ENCODE results near the gene MYG1. TPM values are rescaled to one million over a fixed set of nuclear protein-coding genes. Genes with fewer than 3 reads are reported as not detected.

MYG1 gene
- polyA plus RNA-seq, 4 donors = 42.4 to 87.0 (median 66.9) TPM

- H3K9me3 ChIP-seq (ENCODE audit: control insufficient read depth in 2 of 2, insufficient read depth in 1 of 2, low read depth in 1 of 2, low read length in 1 of 2) = no peaks in the 10 kb centered on the region
- H3K4me3 ChIP-seq (ENCODE audit: low read depth in 1 of 3, low read length in 3 of 3) = no peak overlapping the region
- H3K36me3 ChIP-seq (ENCODE audit: control insufficient read depth in 3 of 3, insufficient read depth in 2 of 3, low read depth in 1 of 3, low read length in 3 of 3) = peaks cover 0 to 38% (median 0%) of the 10 kb centered on the region in 3 donors
- FAIRE-seq = no peak
- peaks cover 0 to 7% (median 0%) of the 10 kb centered on the region in 3 donors for H3K4me1 ChIP-seq (ENCODE audit: control insufficient read depth in 3 of 3, insufficient read depth in 2 of 3, low read depth in 1 of 3, low read length in 2 of 3)
- H3K27ac ChIP-seq (ENCODE audit: low read depth in 1 of 3, low read length in 2 of 3) = no peak overlapping the region
- no peak for DNase-seq
- no peaks in the 10 kb centered on the region for H3K27me3 ChIP-seq (ENCODE audit: control insufficient read depth in 3 of 3, insufficient read depth in 3 of 3, low read length in 3 of 3)
- 95 to 96% (median 96%) methylated on average over 11 of the region's 11 CpGs for WGBS, 3 donors
These were observed 23.0 kb upstream of the MYG1 start for GRCh38 chr12:53276511-53276910.

DNA sequence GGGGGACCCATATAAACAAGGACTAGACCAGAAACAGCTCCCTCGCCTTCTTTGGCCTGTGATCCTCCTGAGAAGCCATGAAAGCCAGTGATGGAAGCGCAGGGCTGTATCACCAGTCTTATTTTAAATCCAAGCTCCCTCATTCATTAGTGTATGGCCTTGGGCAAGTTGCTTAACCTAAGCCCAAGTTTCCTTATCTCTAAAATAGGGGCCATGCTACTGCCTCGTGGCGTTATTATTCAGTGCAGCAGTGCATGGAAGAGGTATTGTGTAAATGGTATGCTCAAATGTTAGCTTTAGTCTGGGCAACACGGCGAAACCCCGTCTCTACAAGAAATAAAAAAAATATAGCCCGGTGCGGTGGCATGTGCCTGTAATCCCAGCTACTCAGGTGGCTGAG lies 21.5 kb upstream of the MYG1 start:
- Histone ChIP-seq H3K4me3 (ENCODE audit: low read depth in 1 of 3, low read length in 3 of 3) (no peak overlapping the region), H3K27ac (ENCODE audit: low read depth in 1 of 3, low read length in 2 of 3) (no peak overlapping the region), H3K27me3 (ENCODE audit: control insufficient read depth in 3 of 3, insufficient read depth in 3 of 3, low read length in 3 of 3) (no peaks in the 10 kb centered on the region), H3K4me1 (ENCODE audit: control insufficient read depth in 3 of 3, insufficient read depth in 2 of 3, low read depth in 1 of 3, low read length in 2 of 3) (peaks cover 0 to 7% (median 0%) of the 10 kb centered on the region in 3 donors), H3K9me3 (ENCODE audit: control insufficient read depth in 2 of 2, insufficient read depth in 1 of 2, low read depth in 1 of 2, low read length in 1 of 2) (no peaks in the 10 kb centered on the region), H3K36me3 (ENCODE audit: control insufficient read depth in 3 of 3, insufficient read depth in 2 of 3, low read depth in 1 of 3, low read length in 3 of 3) (peaks cover 0 to 53% (median 0%) of the 10 kb centered on the region in 3 donors)
- DNase-seq (no peak), FAIRE-seq (no peak)
- 94 to 97% (median 96%) methylated on average over 9 of the region's 9 CpGs for whole genome bisulfite sequencing, 3 donors

DNA sequence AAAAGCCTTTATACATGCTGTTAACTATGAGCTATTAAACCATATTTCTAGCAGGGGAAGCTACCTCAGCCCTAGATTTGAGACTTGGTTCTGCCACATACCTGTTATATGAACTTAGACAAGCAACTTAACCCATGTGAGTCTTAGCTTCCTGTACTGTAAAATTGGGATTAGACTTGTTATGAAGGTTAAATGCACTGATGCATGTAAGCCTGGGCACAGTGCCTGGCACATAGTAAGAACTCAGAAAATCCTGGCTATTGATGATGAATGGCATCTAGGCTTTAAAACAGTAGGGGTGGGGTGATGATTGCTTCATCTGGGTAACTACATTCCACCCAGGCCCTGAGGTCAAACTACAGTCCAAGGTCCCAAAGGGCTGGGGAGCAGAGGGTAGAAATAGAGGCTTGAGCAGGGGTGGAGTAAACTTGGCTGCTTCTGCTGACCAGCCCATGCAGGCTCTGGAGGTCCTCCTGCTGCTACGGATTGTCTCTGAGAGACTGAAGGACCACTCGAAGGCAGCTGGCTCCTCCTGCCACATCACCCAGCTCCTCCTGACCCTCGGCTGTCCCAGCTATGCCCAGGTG lies 20.1 kb upstream of the MYG1 start:
- no peaks in the 10 kb centered on the region for H3K9me3 ChIP-seq (ENCODE audit: control insufficient read depth in 2 of 2, insufficient read depth in 1 of 2, low read depth in 1 of 2, low read length in 1 of 2)
- WGBS, 3 donors = 69 to 84% (median 74%) methylated on average over 3 of the region's 3 CpGs
- no peaks in the 10 kb centered on the region for H3K27me3 ChIP-seq (ENCODE audit: control insufficient read depth in 3 of 3, insufficient read depth in 3 of 3, low read length in 3 of 3)
- peaks cover 0 to 7% (median 0%) of the 10 kb centered on the region in 3 donors for H3K4me1 ChIP-seq (ENCODE audit: control insufficient read depth in 3 of 3, insufficient read depth in 2 of 3, low read depth in 1 of 3, low read length in 2 of 3)
- DNase-seq (peak; percentile 74 to 92), FAIRE-seq (no peak)
- H3K36me3 ChIP-seq (ENCODE audit: control insufficient read depth in 3 of 3, insufficient read depth in 2 of 3, low read depth in 1 of 3, low read length in 3 of 3) = peaks cover 0 to 58% (median 0%) of the 10 kb centered on the region in 3 donors
- H3K27ac ChIP-seq (ENCODE audit: low read depth in 1 of 3, low read length in 2 of 3) = peak overlapping the region in 2 of 3 donors; percentile 52 to 70
- peak overlapping the region in 2 of 3 donors; percentile 50 to 65 for H3K4me3 ChIP-seq (ENCODE audit: low read depth in 1 of 3, low read length in 3 of 3)

DNA sequence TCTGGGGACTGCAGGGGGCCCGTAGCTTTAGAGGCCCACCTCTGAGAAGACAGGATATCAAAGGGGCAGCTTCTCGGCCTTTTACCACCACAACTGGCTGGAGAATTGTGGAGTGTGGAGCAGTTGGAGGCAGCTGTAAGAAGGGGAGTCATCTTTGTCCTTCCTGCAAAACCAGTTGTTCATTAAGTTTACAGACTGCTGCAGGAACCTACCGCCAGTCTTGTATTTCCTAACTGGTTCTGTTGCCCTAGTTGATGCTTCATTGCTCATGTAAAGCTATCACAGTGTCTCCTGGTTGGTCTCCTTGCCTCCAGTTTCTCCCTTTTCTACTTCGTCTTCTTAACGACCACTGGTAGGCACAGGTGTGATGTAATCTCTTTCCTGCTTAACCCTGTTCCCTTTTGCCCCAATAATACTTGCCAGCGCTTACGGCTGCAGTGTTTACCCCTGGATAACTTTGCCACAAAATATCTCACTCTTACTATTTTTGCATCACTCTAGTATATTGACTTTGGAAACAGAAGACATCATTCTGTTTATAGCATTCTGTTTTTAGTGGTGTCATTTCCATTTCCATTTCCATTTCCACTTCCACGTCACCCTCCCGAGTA lies 19.5 kb upstream of the MYG1 start:
- 84 to 91% (median 87%) methylated on average over 9 of the region's 9 CpGs for WGBS, 3 donors
- Histone ChIP-seq H3K27me3 (ENCODE audit: control insufficient read depth in 3 of 3, insufficient read depth in 3 of 3, low read length in 3 of 3) (no peaks in the 10 kb centered on the region), H3K4me1 (ENCODE audit: control insufficient read depth in 3 of 3, insufficient read depth in 2 of 3, low read depth in 1 of 3, low read length in 2 of 3) (peaks cover 0 to 7% (median 0%) of the 10 kb centered on the region in 3 donors), H3K27ac (ENCODE audit: low read depth in 1 of 3, low read length in 2 of 3) (peak overlapping the region in 2 of 3 donors; percentile 52 to 70), H3K36me3 (ENCODE audit: control insufficient read depth in 3 of 3, insufficient read depth in 2 of 3, low read depth in 1 of 3, low read length in 3 of 3) (peaks cover 0 to 56% (median 0%) of the 10 kb centered on the region in 3 donors), H3K4me3 (ENCODE audit: low read depth in 1 of 3, low read length in 3 of 3) (peak overlapping the region in 2 of 3 donors; percentile 50 to 65), H3K9me3 (ENCODE audit: control insufficient read depth in 2 of 2, insufficient read depth in 1 of 2, low read depth in 1 of 2, low read length in 1 of 2) (no peaks in the 10 kb centered on the region)
- DNase-seq (peak in 1 of 2 donors; percentile 13), FAIRE-seq (no peak)

DNA sequence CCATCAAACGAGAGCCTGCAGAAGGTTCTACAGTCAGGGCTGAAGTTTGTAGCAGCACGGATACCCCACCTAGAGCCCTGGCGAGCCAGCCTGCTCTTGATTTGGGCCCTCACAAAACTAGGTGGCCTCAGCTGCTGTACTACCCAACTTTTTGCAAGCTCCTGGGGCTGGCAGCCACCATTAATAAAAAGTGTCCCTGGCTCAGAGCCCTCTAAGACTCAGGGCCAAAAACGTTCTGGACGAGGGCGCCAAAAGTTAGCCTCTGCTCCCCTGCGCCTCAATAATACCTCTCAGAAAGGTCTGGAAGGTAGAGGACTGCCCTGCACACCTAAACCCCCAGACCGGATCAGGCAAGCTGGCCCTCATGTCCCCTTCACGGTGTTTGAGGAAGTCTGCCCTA lies 13.0 kb upstream of the MYG1 start:
- no peaks in the 10 kb centered on the region for H3K27me3 ChIP-seq (ENCODE audit: control insufficient read depth in 3 of 3, insufficient read depth in 3 of 3, low read length in 3 of 3)
- no peaks in the 10 kb centered on the region for H3K9me3 ChIP-seq (ENCODE audit: control insufficient read depth in 2 of 2, insufficient read depth in 1 of 2, low read depth in 1 of 2, low read length in 1 of 2)
- no peak overlapping the region for H3K4me3 ChIP-seq (ENCODE audit: low read depth in 1 of 3, low read length in 3 of 3)
- DNase-seq (no peak), FAIRE-seq (no peak)
- H3K27ac ChIP-seq (ENCODE audit: low read depth in 1 of 3, low read length in 2 of 3) = no peak overlapping the region
- H3K4me1 ChIP-seq (ENCODE audit: control insufficient read depth in 3 of 3, insufficient read depth in 2 of 3, low read depth in 1 of 3, low read length in 2 of 3) = no peaks in the 10 kb centered on the region
- 88 to 93% (median 91%) methylated on average over 9 of the region's 9 CpGs for WGBS, 3 donors
- peaks cover 0 to 79% (median 13%) of the 10 kb centered on the region in 3 donors for H3K36me3 ChIP-seq (ENCODE audit: control insufficient read depth in 3 of 3, insufficient read depth in 2 of 3, low read depth in 1 of 3, low read length in 3 of 3)

GRCh38 chr12:53287741-53288216 lies 11.7 kb upstream of the MYG1 start:
- WGBS, 3 donors = 82 to 83% (median 83%) methylated on average over 11 of the region's 11 CpGs
- H3K9me3 ChIP-seq (ENCODE audit: control insufficient read depth in 2 of 2, insufficient read depth in 1 of 2, low read depth in 1 of 2, low read length in 1 of 2) = no peaks in the 10 kb centered on the region
- peaks cover 2 to 79% (median 18%) of the 10 kb centered on the region in 3 donors for H3K36me3 ChIP-seq (ENCODE audit: control insufficient read depth in 3 of 3, insufficient read depth in 2 of 3, low read depth in 1 of 3, low read length in 3 of 3)
- no peak overlapping the region for H3K4me3 ChIP-seq (ENCODE audit: low read depth in 1 of 3, low read length in 3 of 3)
- H3K27me3 ChIP-seq (ENCODE audit: control insufficient read depth in 3 of 3, insufficient read depth in 3 of 3, low read length in 3 of 3) = no peaks in the 10 kb centered on the region
- no peaks in the 10 kb centered on the region for H3K4me1 ChIP-seq (ENCODE audit: control insufficient read depth in 3 of 3, insufficient read depth in 2 of 3, low read depth in 1 of 3, low read length in 2 of 3)
- DNase-seq = peak; percentile 61 to 71
- H3K27ac ChIP-seq (ENCODE audit: low read depth in 1 of 3, low read length in 2 of 3) = no peak overlapping the region
- no peak for FAIRE-seq

DNA sequence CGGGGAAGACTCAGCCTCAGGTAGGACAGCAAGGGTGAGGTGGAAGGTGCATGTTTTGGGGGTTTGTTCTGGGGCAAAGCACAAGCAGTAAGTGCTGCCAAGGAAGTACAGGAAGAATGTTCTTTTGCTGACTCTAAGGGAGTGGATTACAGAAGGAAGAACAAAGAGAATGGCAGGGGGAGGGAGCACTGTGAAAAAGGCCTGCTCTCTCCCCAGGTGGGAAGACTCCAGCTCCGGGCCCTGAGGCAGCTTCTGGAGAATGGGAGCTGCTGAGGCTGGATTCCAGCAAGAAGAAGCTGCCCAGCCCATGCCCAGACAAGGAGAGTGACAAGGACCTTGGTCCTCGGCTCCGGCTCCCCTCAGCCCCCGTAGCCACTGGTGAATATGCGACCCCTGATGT lies 11.2 kb upstream of the MYG1 start:
- Histone ChIP-seq H3K9me3 (ENCODE audit: control insufficient read depth in 2 of 2, insufficient read depth in 1 of 2, low read depth in 1 of 2, low read length in 1 of 2) (no peaks in the 10 kb centered on the region), H3K27ac (ENCODE audit: low read depth in 1 of 3, low read length in 2 of 3) (no peak overlapping the region), H3K4me3 (ENCODE audit: low read depth in 1 of 3, low read length in 3 of 3) (no peak overlapping the region), H3K4me1 (ENCODE audit: control insufficient read depth in 3 of 3, insufficient read depth in 2 of 3, low read depth in 1 of 3, low read length in 2 of 3) (no peaks in the 10 kb centered on the region), H3K36me3 (ENCODE audit: control insufficient read depth in 3 of 3, insufficient read depth in 2 of 3, low read depth in 1 of 3, low read length in 3 of 3) (peaks cover 2 to 77% (median 19%) of the 10 kb centered on the region in 3 donors), H3K27me3 (ENCODE audit: control insufficient read depth in 3 of 3, insufficient read depth in 3 of 3, low read length in 3 of 3) (no peaks in the 10 kb centered on the region)
- FAIRE-seq (no peak), DNase-seq (no peak)
- 92 to 94% (median 93%) methylated on average over 6 of the region's 6 CpGs for WGBS, 3 donors

GRCh38 chr12:53289891-53290290 lies 9.6 kb upstream of the MYG1 start:
- Histone ChIP-seq H3K4me3 (ENCODE audit: low read depth in 1 of 3, low read length in 3 of 3) (no peak overlapping the region), H3K9me3 (ENCODE audit: control insufficient read depth in 2 of 2, insufficient read depth in 1 of 2, low read depth in 1 of 2, low read length in 1 of 2) (no peaks in the 10 kb centered on the region), H3K36me3 (ENCODE audit: control insufficient read depth in 3 of 3, insufficient read depth in 2 of 3, low read depth in 1 of 3, low read length in 3 of 3) (peaks cover 2 to 70% (median 19%) of the 10 kb centered on the region in 3 donors), H3K27me3 (ENCODE audit: control insufficient read depth in 3 of 3, insufficient read depth in 3 of 3, low read length in 3 of 3) (no peaks in the 10 kb centered on the region), H3K4me1 (ENCODE audit: control insufficient read depth in 3 of 3, insufficient read depth in 2 of 3, low read depth in 1 of 3, low read length in 2 of 3) (peaks cover 0 to 3% (median 0%) of the 10 kb centered on the region in 3 donors), H3K27ac (ENCODE audit: low read depth in 1 of 3, low read length in 2 of 3) (no peak overlapping the region)
- DNase-seq = no peak
- 88 to 91% (median 90%) methylated on average over 4 of the region's 4 CpGs for WGBS, 3 donors
- FAIRE-seq = no peak
